KBM-7 (cell line): Measurements from ENCODE around the gene TLX1.
"Not testable (repeated sequence)": the region's sequence is repeated elsewhere in the genome, so short reads cannot be mapped to it uniquely, and the experiment has no call there.

Experiments
- DNase-seq: peaks from one replicate; pipeline ENCODE4 v3.0.0-alpha.2; 2015
- in situ Hi-C: fragments of 300-500 bp; cut with MboI; formaldehyde crosslinking; loops from 2 replicates; pipeline ENCODE4 v1.14.3; 2020; ENCODE audit warnings: low sequenced_read_pairs, low pct_unique_long_range_greater_than_20kb, mixed read lengths

Gene TLX1

GRCh38 chr10:101143345-101143630 is 12.2 kb downstream of the TLX1 start:
- no peak for DNase-seq
- in situ Hi-C loops = no loop called here

GRCh38 chr10:101144053-101144452 is 13.0 kb downstream of the TLX1 start:
- DNase-seq = no peak
- in situ Hi-C loops = no loop called here

GRCh38 chr10:101145145-101145544 is 14.0 kb downstream of the TLX1 start:
- in situ Hi-C loops = no loop called here
- DNase-seq = no peak

- in situ Hi-C loops = no loop called here
Observed at GRCh38 chr10:101145750-101146391, 14.8 kb downstream of the TLX1 start.

GRCh38 chr10:101146392-101147251 is 15.5 kb downstream of the TLX1 start:
- no peak for DNase-seq
- in situ Hi-C loops = no loop called here

More at GRCh38 chr10:101145750-101146391, 14.8 kb downstream of the TLX1 start:
- no peak for DNase-seq

- no peak for DNase-seq
- in situ Hi-C loops = no loop called here
Observed at GRCh38 chr10:101151395-101151794, 20.3 kb downstream of the TLX1 start.

GRCh38 chr10:101152316-101152715 is 21.2 kb downstream of the TLX1 start:
- no peak for DNase-seq
- in situ Hi-C loops = no loop called here

GRCh38 chr10:101154506-101154905 is 23.4 kb downstream of the TLX1 start:
- in situ Hi-C loops, DNase-seq: not testable (repeated sequence)

GRCh38 chr10:101155896-101156295 is 24.8 kb downstream of the TLX1 start:
- DNase-seq = no peak
- in situ Hi-C loops = no loop called here

GRCh38 chr10:101157756-101158458 is 26.8 kb downstream of the TLX1 start:
- in situ Hi-C loops = no loop called here
- DNase-seq = no peak

- in situ Hi-C loops = no loop called here
- no peak for DNase-seq
Observed at GRCh38 chr10:101158459-101159058, 27.5 kb downstream of the TLX1 start.

GRCh38 chr10:101161494-101162299 is 30.6 kb downstream of the TLX1 start:
- in situ Hi-C loops = no loop called here
- DNase-seq = peak; percentile 83

- no peak for DNase-seq
- in situ Hi-C loops = no loop called here
Observed at GRCh38 chr10:101162677-101163076, 31.6 kb downstream of the TLX1 start.

GRCh38 chr10:101164020-101164419 is 32.9 kb downstream of the TLX1 start:
- in situ Hi-C loops = no loop called here
- no peak for DNase-seq

GRCh38 chr10:101165736-101166135 is 34.6 kb downstream of the TLX1 start:
- in situ Hi-C loops = no loop called here
- no peak for DNase-seq

GRCh38 chr10:101166430-101166829 is 35.3 kb downstream of the TLX1 start:
- DNase-seq = no peak
- in situ Hi-C loops = no loop called here

GRCh38 chr10:101172741-101173140 is 41.6 kb downstream of the TLX1 start:
- DNase-seq = no peak
- in situ Hi-C loops = no loop called here

- in situ Hi-C loops = no loop called here
- DNase-seq = no peak
Observed at GRCh38 chr10:101174319-101174718, 43.2 kb downstream of the TLX1 start.

GRCh38 chr10:101176577-101176976 is 45.5 kb downstream of the TLX1 start:
- peak; percentile 43 for DNase-seq
- in situ Hi-C loops = no loop called here
